HG03521 (cell line): ENCODE measurements around the gene VWA5B1.

Experiments used
- ATAC-seq: cut with Tn5 transposase; IDR thresholded peaks from one replicate; pipeline ENCODE4 v1.9.1; 2021; ENCODE audit warnings: mild to moderate bottlenecking, moderate library complexity; ENCODE audit not compliant: unreplicated experiment

Gene VWA5B1

DNA sequence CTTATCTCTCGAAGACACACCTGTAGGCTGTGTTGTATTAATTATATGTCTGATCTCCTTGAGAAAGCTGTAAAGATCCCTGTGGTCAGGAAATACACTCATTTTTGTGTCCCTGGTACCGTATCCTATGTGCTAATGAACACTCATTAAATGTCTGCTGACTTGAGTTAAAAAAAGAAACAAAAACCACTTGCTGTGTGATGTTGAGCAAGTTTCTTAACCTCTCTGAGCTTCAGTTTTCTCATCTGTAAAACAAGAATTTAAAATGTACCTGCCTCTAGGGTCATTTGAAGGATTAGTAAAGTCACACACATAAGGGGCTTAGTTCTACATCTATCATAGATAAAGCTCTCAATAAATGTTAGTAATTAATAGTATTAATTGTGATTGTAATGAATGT, 91.3 kb downstream of the VWA5B1 start:
- ATAC-seq, result no peak

DNA sequence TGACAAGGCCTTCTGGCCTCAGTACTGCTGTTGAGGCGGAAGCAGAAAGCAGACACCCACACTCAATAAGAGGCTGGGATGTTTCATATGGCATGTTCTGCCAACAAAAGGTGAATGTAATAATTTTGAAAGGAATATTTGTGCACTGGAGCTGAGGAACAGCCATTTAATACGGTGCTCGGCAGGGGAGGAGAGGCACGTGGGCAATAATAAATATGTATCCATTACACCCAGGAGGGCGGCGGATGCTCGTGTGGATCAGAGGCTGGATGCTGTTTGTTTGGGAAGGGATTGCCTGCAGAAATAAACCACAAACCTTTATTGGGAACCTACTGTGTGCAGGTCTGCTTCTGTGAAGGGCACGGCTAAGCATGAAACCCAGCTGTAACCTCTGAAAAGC, 92.0 kb downstream of the VWA5B1 start:
- no peak for ATAC-seq

DNA sequence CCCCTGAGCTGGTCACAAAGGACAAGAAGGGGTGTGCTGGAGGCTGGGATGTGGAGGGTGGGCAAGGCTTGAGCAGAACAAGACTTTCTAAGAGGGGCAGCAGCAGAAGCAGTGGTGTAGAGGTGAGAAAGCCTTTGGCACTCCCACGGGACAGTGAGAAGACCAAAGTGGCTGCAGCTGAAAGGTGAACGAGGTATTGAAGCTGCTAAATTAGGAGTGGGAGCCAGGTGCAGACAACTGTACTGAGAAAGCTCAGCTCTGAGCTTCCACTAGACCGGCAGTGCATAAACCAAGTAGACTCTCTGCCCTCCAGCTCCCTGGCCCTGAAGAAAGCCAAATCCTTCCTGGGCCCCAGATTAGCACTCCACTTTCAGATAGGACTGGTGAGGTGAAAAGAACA, 93.0 kb downstream of the VWA5B1 start:
- no peak for ATAC-seq

DNA sequence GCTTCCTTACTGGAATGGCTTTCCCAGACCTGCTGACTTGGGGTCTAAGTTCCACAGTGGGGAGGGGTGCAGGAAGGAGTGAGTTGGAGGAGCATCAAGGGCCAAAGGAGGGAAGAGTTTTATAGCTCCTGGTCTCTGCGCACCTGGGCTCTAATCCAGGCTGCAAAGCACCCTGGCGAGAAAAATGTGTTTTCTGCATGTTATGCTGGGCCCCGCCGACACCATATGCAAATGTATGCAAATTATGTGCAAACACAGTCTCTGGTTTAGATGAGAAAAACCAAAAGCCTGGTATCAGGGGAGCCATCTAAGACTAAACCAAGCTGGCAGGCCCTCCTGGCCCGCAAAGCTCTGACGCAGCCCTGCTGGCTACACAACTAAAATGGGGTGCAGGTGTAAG, 95.0 kb downstream of the VWA5B1 start:
- ATAC-seq, result no peak

DNA sequence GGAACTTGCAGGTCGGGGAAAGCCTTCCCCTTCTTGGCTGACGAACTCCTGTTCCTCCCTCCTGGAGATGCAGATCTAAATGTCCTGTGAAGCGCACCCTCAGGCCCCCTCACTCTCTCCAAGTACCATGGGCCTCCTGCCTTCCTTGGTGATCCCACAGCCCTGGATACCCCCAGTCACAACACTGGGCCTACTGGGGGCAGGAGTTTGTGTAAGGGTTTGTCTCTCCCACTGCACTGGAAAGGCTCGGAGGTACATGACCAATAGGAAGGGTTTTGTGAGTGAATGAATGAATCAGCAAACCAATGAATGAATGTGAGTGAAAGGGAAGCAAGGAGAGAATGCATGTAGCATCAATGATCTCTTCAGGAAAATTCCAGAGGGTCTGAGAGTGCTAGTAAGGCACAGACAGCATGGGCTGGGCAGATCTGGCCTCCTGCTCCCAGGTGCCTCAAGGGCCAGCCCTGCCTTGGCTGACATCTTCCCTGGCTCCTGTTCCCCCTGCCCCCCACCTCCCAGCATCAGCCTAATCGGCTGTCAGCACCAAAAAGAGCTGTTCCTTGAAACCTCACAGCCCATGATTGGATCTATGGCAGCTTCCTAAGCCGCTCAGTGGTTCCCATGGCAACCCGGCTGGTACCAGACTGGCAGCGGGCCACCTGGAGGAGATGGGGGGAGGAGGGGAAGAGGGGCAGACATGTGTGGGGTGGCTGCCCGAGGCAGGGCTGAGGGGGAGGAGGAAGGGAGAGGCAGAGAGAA, 95.8 kb downstream of the VWA5B1 start:
- ATAC-seq, result no peak

DNA sequence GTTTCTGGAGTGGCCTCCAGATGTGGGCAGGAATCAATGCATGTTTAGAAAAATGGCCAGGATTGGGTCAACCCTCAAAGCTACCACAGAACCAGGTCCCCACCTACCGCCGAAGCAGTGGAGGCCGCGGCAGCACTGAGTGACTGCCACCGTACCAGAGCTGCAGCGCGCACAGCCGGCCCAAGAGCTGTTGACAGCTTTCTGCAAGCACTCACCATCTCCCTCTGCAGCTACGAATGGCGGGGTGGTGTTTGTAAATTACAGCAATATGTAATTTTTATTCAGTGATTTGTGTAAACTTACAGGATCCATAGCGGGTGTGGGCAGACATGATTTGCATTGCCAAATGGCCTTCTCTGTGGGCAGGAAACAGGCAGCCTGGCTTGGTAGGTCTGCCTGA, 98.9 kb downstream of the VWA5B1 start:
- ATAC-seq, result no peak

DNA sequence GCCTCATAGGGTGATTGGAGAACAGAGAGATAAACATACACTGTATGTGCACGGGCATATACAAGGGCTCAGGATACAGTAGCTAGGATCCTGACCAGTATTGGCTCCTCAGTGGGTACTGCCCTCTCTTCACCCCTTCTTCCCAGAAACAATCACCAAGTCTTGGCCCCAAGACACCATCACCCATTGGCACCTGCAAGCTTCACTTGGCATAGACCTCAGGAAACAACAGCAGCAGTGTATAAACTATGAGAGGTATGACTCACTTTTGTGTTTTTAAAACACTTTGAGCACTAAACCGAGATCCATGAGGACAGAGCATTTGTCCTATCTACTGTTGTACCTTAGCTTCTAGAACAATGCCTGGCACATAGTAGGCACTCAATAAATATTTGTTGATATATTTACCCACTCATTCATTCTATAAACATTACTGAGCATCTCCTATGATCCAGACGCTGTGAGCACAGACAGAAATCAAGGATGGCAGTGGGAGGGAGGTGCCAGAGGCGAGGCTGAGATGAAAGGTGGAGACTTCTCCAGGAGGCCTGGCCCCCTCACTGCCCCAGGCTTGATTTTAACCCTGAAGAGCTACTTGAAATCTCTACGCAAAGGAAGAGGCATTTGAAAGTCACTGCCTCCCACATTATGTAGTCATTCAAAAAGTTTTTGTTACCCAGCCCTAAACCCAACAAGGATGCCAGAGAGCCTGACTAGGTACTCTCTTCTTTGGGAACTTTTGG, 100.1 kb downstream of the VWA5B1 start:
- ATAC-seq, result no peak

DNA sequence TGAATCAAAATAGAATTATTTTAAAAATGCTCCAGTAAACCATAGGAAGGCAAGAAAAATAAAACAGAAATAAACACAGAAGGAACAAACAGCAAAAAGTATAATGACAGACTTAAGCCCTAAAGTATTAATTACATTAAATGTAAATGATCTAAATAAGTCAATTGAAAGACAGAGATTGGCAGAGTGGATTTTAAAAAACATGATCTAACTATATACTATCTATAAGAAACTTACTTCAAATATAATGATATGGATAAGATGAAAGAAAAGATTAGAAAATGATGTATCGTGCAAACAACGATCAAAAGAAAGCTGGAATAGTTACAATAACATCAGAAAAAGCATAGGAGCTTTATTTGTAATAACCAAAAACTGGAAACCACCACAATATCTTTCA, 104.6 kb downstream of the VWA5B1 start:
- no peak for ATAC-seq

DNA sequence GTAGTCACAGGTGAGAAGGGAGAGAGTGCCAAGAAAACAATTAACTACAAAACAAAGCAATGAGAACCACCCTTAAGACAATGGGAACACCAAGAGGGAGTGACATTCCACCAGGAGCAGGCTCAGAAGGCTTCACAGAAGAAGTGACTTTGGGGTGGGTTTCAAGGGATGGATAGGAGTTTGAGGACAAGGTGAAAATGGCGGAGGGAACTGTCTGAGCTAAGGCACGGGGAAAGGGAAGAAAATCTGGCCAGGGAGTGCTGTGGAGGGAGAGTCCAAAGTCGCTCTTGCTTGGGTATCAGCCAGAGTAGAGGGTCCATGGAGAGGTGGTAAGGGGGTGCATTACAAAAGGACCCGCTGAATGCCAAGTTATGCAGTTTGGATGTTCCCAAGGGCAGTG, 108.1 kb downstream of the VWA5B1 start:
- ATAC-seq, result no peak

DNA sequence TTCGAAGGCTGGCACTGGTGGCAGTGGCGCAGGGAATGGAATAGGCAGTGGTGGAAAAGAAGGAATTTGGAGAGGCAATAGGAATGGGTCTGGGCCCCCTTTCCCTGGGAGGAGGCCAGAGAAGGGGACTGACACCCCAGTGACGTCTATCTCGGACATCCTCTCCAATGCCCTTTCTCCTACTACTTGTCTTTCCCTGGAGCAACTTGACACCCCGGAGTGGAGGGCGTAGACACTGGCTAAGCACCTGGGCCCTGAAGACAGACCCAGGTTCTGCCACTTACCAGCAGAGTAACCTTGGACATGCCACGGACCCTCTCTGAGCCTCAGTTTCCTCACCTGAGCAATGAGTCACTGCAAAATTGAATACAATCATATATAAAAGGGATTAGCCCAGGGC, 108.5 kb downstream of the VWA5B1 start:
- no peak for ATAC-seq

DNA sequence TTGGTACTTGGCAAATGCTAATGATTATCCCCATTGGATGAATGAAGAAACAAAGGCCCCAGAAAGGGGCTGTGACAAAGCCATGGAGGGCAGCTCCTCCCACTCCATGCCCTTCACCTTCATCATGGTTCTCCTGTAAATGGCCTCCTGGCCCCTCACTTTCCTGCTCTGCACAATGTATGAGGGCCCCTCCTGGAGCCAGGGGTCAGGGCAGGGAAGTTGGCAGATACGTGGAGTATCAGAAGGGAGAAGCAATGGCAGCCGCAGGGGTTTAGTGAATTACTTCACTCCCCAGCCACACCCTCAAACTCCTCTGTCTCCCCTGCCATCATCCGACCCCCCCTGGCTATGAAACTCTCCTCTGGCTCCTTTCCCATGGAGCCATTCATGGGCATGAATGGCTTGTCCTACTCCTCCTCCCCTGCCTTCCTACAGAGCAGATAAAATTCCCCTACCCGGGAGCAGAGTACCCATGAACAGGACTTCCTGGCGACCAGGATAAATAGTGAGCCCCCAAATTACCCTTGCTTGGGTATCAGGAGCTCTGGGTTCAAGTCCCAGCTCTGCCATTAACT, 109.0 kb downstream of the VWA5B1 start:
- ATAC-seq, result no peak

DNA sequence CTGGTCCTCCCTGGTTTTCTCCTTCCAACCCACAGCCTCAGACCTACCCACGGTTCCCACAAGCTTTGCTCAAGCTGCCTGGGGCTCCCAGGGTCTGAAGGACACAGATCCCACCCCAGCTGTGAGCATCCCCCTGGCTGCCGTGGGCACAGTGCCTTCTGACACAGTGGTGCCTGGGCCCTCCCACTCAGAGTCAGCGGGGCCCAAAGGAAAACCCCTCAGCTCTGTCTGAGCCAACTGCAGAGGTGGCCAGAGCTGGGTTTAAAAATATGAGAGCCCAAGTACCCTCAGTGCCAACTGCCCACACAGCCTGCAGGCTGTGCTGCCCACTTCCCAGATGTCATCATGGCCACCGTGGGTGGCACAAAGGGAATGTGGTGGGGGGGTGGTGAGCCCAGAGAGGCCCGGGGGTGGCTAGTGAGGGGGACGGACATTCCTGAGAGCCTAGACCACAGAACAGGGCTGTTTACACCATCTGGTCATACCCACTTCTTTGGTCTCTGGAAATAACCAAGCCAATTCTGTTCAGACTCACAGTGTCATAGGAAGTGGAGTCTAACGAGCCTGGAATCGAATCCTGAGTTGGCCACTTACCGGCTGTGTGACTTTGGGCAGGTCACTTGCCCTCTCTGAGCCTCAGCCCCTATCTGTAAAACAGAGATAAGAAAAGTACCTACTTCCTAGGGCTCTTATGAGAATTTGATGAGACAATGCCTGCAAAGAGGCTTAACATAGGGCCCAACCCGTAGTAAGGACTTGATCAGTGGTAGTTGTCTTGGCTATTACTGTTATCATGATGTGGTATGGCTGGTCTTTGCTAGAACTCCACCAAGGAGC, 109.9 kb downstream of the VWA5B1 start:
- no peak for ATAC-seq

DNA sequence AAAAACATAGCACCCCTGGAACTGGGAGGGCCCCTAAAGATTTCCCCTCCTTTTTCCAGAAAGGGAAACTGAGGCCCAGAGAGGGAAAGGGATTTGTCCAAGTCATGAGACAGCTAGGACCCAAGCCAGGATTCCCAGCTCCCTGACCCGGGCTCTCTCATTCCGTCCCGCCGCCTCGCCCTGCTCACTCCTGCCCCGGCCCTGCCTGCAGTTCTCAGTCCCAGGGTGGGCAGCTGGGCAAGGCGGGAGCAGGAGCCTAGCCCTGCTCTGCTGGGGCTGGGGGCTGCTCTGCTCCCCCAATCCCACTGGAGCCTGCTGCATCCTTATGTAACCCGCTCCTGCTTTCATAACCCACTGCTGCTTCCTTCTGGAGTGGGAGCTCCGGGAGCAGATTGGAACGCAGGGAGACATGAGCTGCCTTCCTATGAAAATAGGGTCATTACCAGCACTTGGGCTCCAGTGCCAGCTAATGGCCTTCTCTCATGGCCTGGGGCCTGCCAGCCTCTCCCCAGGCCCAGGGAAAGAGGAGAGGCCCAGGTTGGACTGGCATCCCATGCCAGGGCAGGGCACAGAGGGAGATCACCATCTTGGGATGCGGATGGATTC, 110.8 kb downstream of the VWA5B1 start:
- ATAC-seq, result no peak

DNA sequence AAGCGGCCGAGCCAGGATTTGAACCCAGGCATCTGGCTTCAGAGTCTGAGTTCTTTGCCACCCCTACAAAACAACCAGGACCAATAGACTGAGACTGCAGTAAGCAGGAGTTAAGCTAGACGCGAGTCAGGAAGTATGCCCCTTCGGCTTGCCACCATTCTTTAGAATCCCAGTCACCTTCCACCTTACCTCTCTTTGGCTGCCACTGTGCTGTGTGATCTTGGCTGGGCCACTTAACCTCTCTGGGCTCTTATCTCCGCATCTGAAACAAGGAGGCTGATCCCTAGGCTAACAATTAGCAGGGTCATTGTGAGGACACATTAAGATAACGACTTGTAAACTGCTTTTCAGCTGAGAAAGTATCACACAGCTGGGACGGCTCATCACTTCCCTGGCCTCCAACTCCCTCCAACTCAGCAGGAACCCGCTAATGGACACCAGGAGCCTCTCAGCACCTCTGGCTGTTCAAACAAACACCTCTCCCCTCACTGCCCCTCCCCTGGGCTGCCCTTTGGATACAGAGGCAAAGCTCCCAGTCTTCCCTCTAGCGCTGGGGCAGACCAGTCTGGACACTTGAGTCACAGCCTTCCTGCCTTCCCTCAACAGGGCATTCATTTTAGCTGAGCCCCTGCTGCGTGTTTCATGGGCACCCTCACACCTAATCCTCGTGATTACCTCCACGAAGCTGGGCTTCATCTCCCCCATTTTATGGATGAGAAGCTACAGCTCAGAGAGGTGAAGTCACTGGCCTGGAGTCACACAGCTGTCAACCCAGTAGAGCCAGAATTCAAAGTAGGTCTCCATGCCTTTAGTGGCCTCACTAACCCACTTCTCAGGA, 112.1 kb downstream of the VWA5B1 start:
- no peak for ATAC-seq

DNA sequence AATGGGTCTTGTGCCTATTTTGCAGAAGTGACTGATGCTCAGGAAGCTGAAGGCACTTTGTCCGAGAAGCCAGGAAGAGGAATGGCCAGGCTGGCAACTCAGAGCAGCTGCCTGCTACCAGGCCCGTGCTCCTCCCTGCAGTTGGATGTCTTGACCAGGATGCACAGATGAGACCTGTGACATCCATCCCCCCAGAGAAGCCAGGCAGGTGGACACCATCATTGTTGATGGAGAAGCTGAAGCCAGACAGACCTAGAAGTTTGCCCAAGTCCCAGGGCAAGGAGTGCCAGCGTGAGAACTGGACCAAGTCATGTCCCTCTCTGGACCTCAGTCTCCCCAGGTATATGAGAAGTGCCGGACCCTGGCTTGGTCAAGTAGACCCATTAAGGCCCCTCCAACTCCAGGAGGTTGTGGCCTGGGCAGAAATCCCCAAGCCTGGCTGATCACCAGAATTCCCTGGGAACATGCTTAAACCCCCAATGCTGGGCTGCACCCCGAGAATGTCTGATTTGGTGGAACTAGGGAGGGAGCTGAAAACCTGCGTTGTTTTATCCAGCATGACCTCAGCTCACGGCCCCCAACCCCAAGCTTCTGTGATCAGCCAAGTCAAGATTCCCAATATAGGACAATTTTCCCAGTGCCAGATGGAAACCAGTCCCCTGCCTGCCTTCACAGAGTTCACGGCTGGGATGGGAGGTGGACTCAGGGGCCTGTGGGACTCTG, 112.9 kb downstream of the VWA5B1 start:
- ATAC-seq, result no peak

DNA sequence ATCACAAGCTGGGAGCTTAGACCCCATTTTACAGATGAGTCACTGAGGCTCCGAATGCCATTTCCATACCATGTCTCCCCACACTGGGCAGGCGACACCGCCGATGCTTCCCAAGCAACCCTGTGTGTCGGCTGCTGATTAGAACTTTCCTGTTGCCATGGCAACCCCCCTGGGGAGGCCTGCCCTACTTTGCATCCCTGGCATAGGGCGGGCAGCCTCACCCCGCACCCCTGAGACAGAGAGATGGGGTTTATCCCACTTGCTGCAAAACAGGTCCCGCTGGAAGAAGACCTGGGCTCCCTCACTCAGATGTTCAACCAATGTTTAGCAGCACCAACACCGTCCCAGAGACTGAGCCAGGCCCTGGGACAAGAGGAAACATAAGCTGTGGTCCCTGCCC, 113.8 kb downstream of the VWA5B1 start:
- ATAC-seq, result no peak
